Fibroblast of pulmonary artery (primary cell): ENCODE measurements around the gene FBXO9.
A peak's percentile ranks its signal among the peaks of the same experiment; 100 is the strongest.

Source experiments
- DNase-seq: peaks from one replicate; pipeline ENCODE4 v3.0.0-alpha.2; 2010; ENCODE audit warnings: low read depth
- H3K4me3 ChIP-seq: replicated peaks from 2 replicates; pipeline ENCODE4 v1.5.1; 2011; ENCODE audit warnings: low read depth, mild to moderate bottlenecking, control low read depth, low read length, moderate library complexity
- CTCF ChIP-seq: IDR thresholded peaks from 2 replicates; pipeline ENCODE4 v1.5.1; 2011; ENCODE audit warnings: mild to moderate bottlenecking, control low read depth, low read length, inconsistent platforms; ENCODE audit errors: missing control alignments

FBXO9 gene

GRCh38 chr6:53066874-53067706 is 1.9 kb downstream of the FBXO9 start:
- peak overlapping the region; percentile 73 for H3K4me3 ChIP-seq
- no peak for TF ChIP-seq CTCF
- no peak for DNase-seq

- DNase-seq, result peak; percentile 44
- no peak overlapping the region for H3K4me3 ChIP-seq
- no peak for TF ChIP-seq CTCF
Measured at GRCh38 chr6:53067849-53068361, 2.7 kb downstream of the FBXO9 start.

DNA sequence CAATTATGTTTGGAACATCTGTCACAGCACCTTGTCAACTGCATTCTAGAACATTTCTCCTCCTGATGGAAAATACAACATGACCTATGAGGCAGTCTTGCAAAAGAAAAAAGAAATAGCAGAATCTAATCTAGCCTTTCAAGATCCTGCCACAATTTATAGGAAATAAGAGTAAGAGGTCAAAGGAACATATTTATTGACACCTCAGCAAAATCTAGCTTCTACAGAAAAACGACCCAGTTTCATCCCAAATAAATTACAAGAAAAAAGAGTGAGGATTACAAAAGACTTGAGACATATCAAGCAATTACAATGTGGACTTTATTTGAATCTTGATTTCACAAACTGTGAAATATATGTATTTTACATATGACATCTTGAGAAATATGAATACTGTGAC is 4.2 kb downstream of the FBXO9 start:
- no peak for DNase-seq

DNA sequence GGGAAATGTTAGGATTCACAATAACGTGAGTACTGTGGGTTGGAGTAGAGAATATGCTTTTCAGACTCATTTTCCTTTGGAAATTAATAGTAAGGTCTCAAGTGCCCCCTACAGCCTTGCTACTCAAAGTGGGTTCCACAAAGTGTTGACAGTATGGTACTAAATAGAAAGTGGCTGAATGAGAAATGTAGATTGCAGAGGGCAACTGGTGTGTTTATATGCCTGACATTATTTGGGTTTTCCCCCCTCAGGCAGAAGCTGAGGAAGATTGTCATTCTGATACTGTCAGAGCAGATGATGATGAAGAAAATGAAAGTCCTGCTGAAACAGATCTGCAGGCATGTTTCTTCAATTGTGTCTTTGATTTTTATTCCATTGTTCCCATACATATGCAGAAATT is 5.6 kb downstream of the FBXO9 start:
- TF ChIP-seq CTCF, result peak; percentile 4
- DNase-seq, result peak; percentile 16
- H3K4me3 ChIP-seq, result no peak overlapping the region

More for the DNA sequence above, 4.2 kb downstream of the FBXO9 start:
- no peak for TF ChIP-seq CTCF
- H3K4me3 ChIP-seq, result no peak overlapping the region

DNA sequence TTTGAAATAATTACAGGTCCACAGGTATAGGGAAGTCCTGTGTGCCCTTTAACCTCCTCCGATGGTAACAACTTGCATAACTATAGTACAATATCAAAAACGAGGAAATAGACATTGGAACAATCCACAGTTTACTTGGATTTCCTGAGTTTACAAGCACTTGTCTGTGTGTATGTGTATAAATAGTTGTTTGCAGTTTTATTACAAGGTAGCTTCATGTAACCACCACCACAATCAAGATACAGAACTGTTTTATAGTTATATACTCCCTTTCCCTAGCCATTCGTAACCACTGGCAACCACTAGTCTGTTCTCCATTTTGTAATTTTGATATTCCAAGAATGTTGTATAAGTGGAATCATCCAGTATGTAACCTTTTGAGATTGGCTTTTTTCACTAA is 9.1 kb downstream of the FBXO9 start:
- no peak for TF ChIP-seq CTCF
- no peak overlapping the region for H3K4me3 ChIP-seq
- DNase-seq, result no peak

DNA sequence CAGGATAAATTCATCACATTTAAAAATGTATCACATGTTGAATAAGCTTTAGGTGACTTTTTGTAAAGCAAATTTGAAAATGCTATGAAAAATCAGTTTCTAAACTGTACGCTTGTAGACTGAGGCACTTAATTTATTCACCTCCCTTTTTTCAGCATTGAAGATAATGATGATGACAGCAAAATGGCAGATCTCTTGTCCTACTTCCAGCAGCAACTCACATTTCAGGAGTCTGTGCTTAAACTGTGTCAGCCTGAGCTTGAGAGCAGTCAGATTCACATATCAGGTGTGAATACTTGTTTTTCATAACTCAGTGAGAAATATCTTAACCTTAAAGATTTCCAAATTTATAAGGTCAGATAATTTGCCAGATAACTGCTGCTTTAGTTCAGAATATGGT is 15.6 kb downstream of the FBXO9 start:
- no peak for TF ChIP-seq CTCF
- DNase-seq, result no peak

GRCh38 chr6:53086302-53086701 is 21.1 kb downstream of the FBXO9 start:
- no peak for TF ChIP-seq CTCF
- H3K4me3 ChIP-seq, result no peak overlapping the region
- no peak for DNase-seq

More for the DNA sequence above, 15.6 kb downstream of the FBXO9 start:
- H3K4me3 ChIP-seq, result no peak overlapping the region
